ENCODE measurements around the gene ARL3.

ARL3 gene

DNA sequence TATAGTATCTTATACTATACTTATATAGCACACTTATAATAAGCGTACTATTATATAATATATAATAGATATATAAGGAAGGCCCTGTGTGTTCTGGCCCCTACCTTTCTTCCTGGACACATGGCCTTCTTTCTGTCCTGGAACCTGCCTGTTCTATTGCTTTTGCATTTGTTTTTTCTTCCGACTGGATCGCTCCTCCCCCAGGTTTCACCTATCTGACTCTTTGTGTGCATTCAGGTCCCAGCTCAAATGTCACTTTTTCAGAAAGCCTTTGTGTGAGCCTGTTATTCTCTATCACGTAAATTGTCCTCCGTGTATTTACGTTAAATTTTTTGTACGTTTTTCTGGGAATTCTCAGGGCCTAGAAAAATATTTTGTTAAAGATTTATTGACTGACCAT lies 72.8 kb downstream of the ARL3 start:
- TF ChIP-seq, protein P1, sequence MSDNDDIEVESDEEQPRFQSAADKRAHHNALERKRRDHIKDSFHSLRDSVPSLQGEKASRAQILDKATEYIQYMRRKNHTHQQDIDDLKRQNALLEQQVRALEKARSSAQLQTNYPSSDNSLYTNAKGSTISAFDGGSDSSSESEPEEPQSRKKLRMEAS (IDR thresholded peaks at IDR 0.05; ENCODE audit: low read depth, low read length): no peak
- TF ChIP-seq POLR2A (IDR thresholded peaks at IDR 0.05; ENCODE audit: extremely low read depth, insufficient read length) (no peak), MYC (IDR thresholded peaks at IDR 0.05; ENCODE audit: low read depth, low read length) (no peak)
- TF ChIP-seq, protein P2, sequence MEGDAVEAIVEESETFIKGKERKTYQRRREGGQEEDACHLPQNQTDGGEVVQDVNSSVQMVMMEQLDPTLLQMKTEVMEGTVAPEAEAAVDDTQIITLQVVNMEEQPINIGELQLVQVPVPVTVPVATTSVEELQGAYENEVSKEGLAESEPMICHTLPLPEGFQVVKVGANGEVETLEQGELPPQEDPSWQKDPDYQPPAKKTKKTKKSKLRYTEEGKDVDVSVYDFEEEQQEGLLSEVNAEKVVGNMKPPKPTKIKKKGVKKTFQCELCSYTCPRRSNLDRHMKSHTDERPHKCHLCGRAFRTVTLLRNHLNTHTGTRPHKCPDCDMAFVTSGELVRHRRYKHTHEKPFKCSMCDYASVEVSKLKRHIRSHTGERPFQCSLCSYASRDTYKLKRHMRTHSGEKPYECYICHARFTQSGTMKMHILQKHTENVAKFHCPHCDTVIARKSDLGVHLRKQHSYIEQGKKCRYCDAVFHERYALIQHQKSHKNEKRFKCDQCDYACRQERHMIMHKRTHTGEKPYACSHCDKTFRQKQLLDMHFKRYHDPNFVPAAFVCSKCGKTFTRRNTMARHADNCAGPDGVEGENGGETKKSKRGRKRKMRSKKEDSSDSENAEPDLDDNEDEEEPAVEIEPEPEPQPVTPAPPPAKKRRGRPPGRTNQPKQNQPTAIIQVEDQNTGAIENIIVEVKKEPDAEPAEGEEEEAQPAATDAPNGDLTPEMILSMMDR (IDR thresholded peaks at IDR 0.05; ENCODE audit: low read depth, low read length): no peak
- peak overlapping the region; percentile 71 for H3K4me3 ChIP-seq (ENCODE audit: low read depth, low read length)
- no peak for DNase-seq (ENCODE audit: low read depth)

DNA sequence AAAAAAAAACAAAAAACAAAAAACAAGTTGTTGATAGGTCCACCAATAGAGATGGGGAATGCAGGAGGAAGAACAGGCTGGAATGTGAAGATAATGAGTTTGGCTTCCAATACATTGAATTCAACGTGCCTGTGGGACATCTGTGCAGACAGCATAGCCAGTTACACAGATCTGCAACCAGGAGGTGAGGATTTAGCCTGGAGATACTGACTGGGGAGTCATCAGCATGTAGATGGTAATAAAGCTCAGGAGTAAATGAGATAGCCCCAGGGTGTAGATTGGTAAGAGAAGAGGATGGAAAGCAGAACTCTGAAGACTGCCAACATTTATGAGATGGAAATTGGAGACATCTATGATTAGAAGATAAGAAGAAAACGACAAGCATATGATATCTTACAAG lies 74.7 kb downstream of the ARL3 start:
- DNase-seq (ENCODE audit: low read depth): no peak
- TF ChIP-seq POLR2A (IDR thresholded peaks at IDR 0.05; ENCODE audit: extremely low read depth, insufficient read length): no peak
- TF ChIP-seq, protein P2 (IDR thresholded peaks at IDR 0.05; ENCODE audit: low read depth, low read length): no peak
- TF ChIP-seq MYC (IDR thresholded peaks at IDR 0.05; ENCODE audit: low read depth, low read length): no peak
- no peak overlapping the region for H3K4me3 ChIP-seq (ENCODE audit: low read depth, low read length)

DNA sequence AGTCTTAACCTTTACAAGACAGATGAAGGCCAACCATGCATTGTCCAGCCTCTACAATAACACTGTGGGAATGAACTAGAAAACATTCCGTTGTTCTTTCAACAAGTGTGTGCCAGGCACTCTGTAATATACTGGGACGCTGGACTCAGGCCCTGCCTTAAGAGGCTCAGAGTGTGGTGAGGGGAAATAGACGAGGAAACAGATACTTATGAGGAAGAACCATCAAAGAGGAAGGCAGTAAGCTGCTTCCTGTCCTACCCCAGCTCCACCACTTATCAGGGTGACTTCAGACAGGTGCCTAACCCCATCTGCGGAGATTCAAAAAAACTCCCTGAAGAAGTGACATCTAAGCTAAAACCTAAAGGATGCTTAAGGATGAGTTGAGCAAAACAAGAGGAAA lies 78.8 kb downstream of the ARL3 start:
- TF ChIP-seq, protein P2 (IDR thresholded peaks at IDR 0.05; ENCODE audit: low read depth, low read length): no peak
- TF ChIP-seq POLR2A (IDR thresholded peaks at IDR 0.05; ENCODE audit: extremely low read depth, insufficient read length) (no peak), MYC (IDR thresholded peaks at IDR 0.05; ENCODE audit: low read depth, low read length) (no peak)
- TF ChIP-seq, protein P1 (IDR thresholded peaks at IDR 0.05; ENCODE audit: low read depth, low read length): no peak
- DNase-seq (ENCODE audit: low read depth): peak; percentile 51
- no peak overlapping the region for H3K4me3 ChIP-seq (ENCODE audit: low read depth, low read length)

DNA sequence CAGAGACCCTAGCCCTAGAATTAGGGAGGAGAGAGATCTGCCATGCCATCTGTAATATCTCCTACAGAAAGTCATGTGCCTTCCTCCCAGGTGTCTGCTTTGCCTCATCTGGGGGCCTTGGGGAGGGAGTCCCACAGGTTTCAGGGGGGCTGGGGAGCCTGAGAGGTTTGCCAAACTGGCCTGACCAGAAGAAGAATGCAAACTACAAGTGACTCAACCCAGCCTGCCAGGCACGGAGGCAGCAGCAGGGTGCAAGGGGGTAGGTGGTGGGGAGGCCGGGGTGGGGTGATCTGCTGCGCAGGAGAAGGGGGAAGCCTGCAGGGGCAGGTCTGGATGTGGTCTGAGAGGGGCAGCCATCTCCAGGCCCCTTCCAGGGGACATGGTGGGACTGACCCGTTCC lies 79.5 kb downstream of the ARL3 start:
- no peak overlapping the region for H3K4me3 ChIP-seq (ENCODE audit: low read depth, low read length)
- DNase-seq (ENCODE audit: low read depth): peak; percentile 51
- TF ChIP-seq, protein P1 (IDR thresholded peaks at IDR 0.05; ENCODE audit: low read depth, low read length): no peak
- TF ChIP-seq MYC (IDR thresholded peaks at IDR 0.05; ENCODE audit: low read depth, low read length) (no peak), POLR2A (IDR thresholded peaks at IDR 0.05; ENCODE audit: extremely low read depth, insufficient read length) (no peak)
- TF ChIP-seq, protein P2 (IDR thresholded peaks at IDR 0.05; ENCODE audit: low read depth, low read length): no peak

DNA sequence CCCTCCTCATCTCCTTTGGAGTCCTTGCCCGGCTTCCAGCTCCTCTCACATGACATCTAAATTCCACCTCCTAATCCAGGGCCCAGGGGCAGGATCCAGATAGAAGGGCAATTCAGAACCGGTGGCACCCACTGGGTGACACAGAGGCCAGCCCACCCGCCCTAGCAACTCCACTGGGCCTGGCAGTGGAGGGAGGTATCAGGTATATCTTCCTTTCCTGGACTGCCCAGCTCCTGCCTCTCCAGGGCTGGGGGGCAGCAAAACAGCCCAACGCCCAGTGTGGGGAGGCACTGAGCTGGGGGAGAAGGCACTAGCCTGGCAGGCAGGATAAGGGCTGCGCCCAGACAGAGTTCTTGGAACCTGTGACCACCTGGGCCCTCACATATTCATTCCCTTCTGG lies 80.3 kb downstream of the ARL3 start:
- TF ChIP-seq POLR2A (IDR thresholded peaks at IDR 0.05; ENCODE audit: extremely low read depth, insufficient read length): no peak
- no peak for TF ChIP-seq MYC (IDR thresholded peaks at IDR 0.05; ENCODE audit: low read depth, low read length)
- TF ChIP-seq, protein P1 (IDR thresholded peaks at IDR 0.05; ENCODE audit: low read depth, low read length): no peak
- TF ChIP-seq, protein P2 (IDR thresholded peaks at IDR 0.05; ENCODE audit: low read depth, low read length): no peak
- no peak for DNase-seq (ENCODE audit: low read depth)
- peak overlapping the region; percentile 17 for H3K4me3 ChIP-seq (ENCODE audit: low read depth, low read length)

DNA sequence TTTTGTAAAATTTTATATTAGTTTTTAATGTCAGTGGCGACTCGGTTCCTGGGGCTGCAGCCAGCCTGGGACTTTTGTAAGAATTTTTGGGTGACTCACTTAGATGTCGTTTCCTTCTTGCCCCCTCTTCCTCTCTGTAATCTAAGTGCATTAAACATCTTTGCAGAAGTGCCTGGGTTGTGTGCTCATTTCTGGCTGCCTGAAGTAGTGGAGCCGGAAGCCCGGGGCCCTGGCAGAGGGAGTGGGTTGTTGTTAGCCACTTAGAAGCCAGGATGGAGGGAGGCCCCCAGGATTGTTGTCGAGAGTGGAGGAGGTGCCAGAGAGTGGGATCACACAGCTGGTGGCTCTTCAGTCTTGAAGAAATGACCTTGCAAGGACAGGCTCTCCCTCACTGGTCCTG lies 80.9 kb downstream of the ARL3 start:
- TF ChIP-seq MYC (IDR thresholded peaks at IDR 0.05; ENCODE audit: low read depth, low read length) (peak; percentile 77), POLR2A (IDR thresholded peaks at IDR 0.05; ENCODE audit: extremely low read depth, insufficient read length) (no peak)
- TF ChIP-seq, protein P1 (IDR thresholded peaks at IDR 0.05; ENCODE audit: low read depth, low read length): peak; percentile 65
- TF ChIP-seq, protein P2 (IDR thresholded peaks at IDR 0.05; ENCODE audit: low read depth, low read length): no peak
- peak; percentile 98 for DNase-seq (ENCODE audit: low read depth)
- peak overlapping the region; percentile 50 for H3K4me3 ChIP-seq (ENCODE audit: low read depth, low read length)

Data from NB4 (cell line).